Measurements from ENCODE around the gene ZNF668.

Gene ZNF668

DNA sequence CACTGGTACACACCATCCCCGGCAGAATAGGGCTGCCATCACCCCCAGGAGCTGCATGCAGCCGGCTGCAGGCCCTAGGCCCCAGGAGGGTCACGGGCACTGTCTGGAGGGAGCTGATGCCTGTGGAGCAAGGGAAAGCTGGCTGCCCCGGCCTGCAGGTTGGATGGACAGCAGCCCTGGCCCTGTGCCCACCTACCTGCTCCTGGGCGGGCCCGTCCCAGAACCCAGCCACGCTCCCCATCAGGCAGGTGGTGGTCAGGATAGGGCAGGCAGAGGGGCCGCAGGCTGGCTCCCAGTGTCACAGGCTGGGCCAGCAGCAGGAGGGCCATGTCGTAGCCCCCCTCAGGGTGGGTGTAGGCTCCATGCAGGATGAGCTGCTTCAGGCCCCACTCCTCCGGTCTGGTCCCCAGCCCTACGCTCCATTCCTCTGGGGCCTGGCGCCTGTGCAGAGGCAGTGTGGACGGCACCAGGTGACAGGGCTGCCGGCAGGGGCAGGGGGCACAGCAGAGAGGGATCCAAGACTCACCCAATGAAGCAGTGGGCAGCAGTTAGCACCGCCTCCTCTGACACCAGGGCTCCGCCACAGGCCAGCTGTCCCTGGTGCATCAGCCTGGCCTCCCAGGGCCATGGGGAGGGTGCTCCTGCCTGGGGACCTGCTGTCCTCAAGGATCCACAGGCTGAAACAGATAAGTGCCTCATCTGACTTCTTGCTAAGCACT, 10.7 kb upstream of the ZNF668 start:
- TF ChIP-seq CTCF (conservative IDR thresholded peaks at IDR 0.05; ENCODE audit: low read depth, low read length) = no peak
- no peak overlapping the region for H3K4me3 ChIP-seq (ENCODE audit: low read depth, low read length)

GRCh38 chr16:31083981-31084380, 9.9 kb upstream of the ZNF668 start:
- no peak for DNase-seq (ENCODE audit: low read depth)
- no peak overlapping the region for H3K4me3 ChIP-seq (ENCODE audit: low read depth, low read length)
- TF ChIP-seq CTCF (conservative IDR thresholded peaks at IDR 0.05; ENCODE audit: low read depth, low read length) = no peak

More for the DNA sequence above, 10.7 kb upstream of the ZNF668 start:
- DNase-seq (ENCODE audit: low read depth) = no peak

DNA sequence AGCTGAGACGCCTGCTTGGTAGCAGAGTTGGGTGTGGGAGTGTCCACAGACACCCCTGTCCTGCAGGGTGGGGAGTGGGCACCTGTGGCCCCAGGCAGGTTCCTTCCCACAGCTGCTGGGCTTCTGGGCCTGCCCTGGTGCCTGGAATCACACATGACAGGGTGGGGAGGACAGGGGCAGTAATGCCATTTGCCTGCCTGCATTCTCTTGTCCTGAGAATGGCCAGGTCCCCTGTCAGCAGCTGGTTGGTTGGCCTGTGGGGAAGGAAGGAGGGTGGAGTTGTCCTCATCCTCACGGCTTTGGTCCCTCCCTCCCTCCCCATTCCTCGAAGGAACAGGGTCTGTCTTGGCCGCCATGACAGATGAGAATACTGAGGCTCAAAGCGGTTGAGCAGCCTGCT, 9.5 kb upstream of the ZNF668 start:
- DNase-seq (ENCODE audit: low read depth) = no peak
- H3K4me3 ChIP-seq (ENCODE audit: low read depth, low read length) = no peak overlapping the region
- TF ChIP-seq CTCF (conservative IDR thresholded peaks at IDR 0.05; ENCODE audit: low read depth, low read length) = no peak

DNA sequence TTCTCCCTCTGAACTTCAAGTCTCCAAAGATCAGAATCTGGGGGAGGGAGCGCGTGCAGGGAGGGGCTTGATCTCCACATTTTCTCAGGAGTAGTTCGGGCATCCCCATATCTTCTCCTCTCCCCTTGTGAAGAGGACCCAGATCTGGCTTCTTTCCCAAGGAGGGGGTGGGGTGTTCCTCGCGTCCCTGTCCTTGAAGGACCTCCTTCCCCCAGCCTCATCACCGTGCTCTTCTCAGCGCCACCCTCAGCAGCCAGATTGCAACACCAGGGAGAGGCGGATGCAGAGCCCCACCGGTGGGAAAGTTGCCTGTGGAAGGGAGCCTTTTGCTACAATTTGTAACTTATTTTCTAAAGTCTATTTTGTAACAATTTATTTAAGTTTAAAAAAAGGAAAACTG, 9.0 kb upstream of the ZNF668 start:
- no peak for DNase-seq (ENCODE audit: low read depth)
- TF ChIP-seq CTCF (conservative IDR thresholded peaks at IDR 0.05; ENCODE audit: low read depth, low read length) = no peak
- no peak overlapping the region for H3K4me3 ChIP-seq (ENCODE audit: low read depth, low read length)

DNA sequence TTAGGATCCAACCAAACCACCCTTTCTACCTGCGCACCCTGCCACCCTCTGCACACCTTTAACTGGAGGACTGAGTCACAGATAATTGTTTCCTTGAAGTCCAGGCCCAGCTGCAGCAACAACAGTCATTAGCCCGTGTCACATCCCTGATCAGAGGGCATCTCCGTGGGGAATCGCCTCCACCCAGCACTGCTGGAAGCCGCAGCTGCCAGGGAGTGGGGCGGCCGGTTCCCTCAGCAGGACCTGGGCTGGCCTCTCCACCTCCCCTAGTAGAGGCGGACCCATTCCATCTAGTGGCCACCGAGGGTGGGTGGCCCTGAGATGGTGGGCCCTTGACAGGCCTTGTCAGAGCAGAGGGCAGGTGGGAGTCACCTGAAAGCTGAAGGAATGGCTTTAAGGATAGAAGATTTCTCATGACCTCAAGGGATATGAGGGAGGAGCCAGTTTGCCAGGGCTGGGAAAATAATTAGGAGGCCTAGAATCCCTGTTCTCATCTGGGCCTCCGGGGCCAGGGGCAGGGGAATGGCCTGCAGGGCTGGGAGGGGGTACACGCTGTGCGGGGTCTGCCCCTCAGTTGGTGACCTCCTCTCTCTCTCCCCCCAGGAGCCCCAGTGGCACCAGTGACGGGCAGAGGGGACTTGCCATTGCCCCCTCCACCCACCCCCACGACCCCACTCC, 8.5 kb upstream of the ZNF668 start:
- DNase-seq (ENCODE audit: low read depth) = no peak
- no peak for TF ChIP-seq CTCF (conservative IDR thresholded peaks at IDR 0.05; ENCODE audit: low read depth, low read length)
- H3K4me3 ChIP-seq (ENCODE audit: low read depth, low read length) = no peak overlapping the region

GRCh38 chr16:31081428-31082351, 7.7 kb upstream of the ZNF668 start:
- no peak for TF ChIP-seq CTCF (conservative IDR thresholded peaks at IDR 0.05; ENCODE audit: low read depth, low read length)
- no peak for DNase-seq (ENCODE audit: low read depth)
- no peak overlapping the region for H3K4me3 ChIP-seq (ENCODE audit: low read depth, low read length)

Data from choroid plexus epithelial cell (primary cell).